PC-9 (cell line): ENCODE measurements around the gene GLRA2.

Experiments
- CTCF ChIP-seq: fragments of 200-600 bp; sonication (generic); conservative IDR thresholded peaks from 2 replicates; pipeline ENCODE4 v1.6.1; 2017; ENCODE audit warnings: mixed run types, antibody characterized with exemption, mild to moderate bottlenecking, moderate library complexity
- EZH2 ChIP-seq: fragments of 200-600 bp; sonication (generic); IDR thresholded peaks from 2 replicates; pipeline ENCODE4 v1.8.0; 2017; ENCODE audit warnings: antibody characterized with exemption, low read depth

DNA sequence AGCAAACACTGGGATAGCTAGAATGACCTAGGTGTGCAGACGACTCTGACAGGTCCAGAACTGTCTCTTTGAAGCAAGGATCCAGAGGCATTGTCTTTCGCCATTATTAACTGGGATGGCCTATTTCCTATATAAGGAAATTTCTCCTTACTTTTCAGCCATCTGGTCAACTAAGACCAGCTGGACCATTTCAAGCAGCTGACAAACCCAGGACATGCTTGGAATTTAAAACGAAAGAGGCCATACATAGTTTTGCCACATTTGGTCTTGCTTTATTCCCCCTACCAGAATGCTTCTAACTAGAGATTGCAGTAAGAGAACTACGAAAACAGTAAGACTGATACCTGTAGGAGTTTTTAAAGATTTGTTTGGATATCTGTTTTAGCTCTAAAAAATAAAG is 87.0 kb downstream of the GLRA2 start:
- TF ChIP-seq CTCF (no peak), EZH2 (no peak)
